Lower leg skin (tissue), 3 donors: Measurements from ENCODE around the gene CRAT.

Experiments used
- CTCF ChIP-seq, 3 donors: fragments of 450-650 bp; IDR thresholded peaks; one replicate each; pipeline ENCODE4 v1.5.1; 2016; ENCODE audit warnings: antibody characterized with exemption in 3 of 3, mild to moderate bottlenecking in 3 of 3, moderate library complexity in 2 of 3
- POLR2A ChIP-seq, 2 donors: fragments of 450-650 bp; IDR thresholded peaks; one replicate each; pipeline ENCODE4 v1.6.1; 2016 to 2017; ENCODE audit warnings: antibody characterized with exemption in 2 of 2, mild to moderate bottlenecking in 1 of 2, moderate library complexity in 1 of 2

GRCh38 chr9:129081388-129081904, 29.1 kb downstream of the CRAT start:
- no peak for TF ChIP-seq CTCF (IDR thresholded peaks at IDR 0.05)
- no peak for TF ChIP-seq POLR2A (IDR thresholded peaks at IDR 0.05)
